IMR-90 (cell line): Measurements from ENCODE around the gene PMEPA1. TPM values are rescaled to one million over a fixed set of nuclear protein-coding genes. Genes with fewer than 3 reads are reported as not detected.

Source experiments
- ATAC-seq: fragments of 200-7000 bp; cut with Tn5 transposase; 2 replicates; pipeline ENCODE4 v1.9.1; 2020; ENCODE audit warnings: low read depth, mild to moderate bottlenecking, moderate library complexity
- BruUV-seq: library from RNA; stranded (reverse); fragments of 400-500 nt; replicated peaks from 2 replicates; lab custom pipeline; 2021; lab: Mats Ljungman, UMichigan
- CTCF ChIA-PET: fragments of 300-600 bp; formaldehyde crosslinking; extraction: SDS; loops from one replicate; lab custom pipeline; 2021; ENCODE audit warnings: antibody characterized with exemption; lab: Yijun Ruan, JAX
- POLR2A ChIA-PET: fragments of 300-600 bp; sonication (Branson Sonifier 250); formaldehyde crosslinking; loops from one replicate; lab custom pipeline; 2022; ENCODE audit warnings: antibody characterized with exemption; ENCODE audit not compliant: unreplicated experiment; lab: Charles Lee
- DNase-seq: peaks from one replicate; pipeline ENCODE4 v3.0.0; 2013
- H2AFZ ChIP-seq: replicated peaks from 2 replicates; pipeline ENCODE3; 2013; ENCODE audit warnings: low read length, mild to moderate bottlenecking; ENCODE audit not compliant: poor library complexity
- H2AK5ac ChIP-seq: 2 replicates; pipeline ENCODE4 v1.6.1; 2013; ENCODE audit warnings: low read depth, low read length, inconsistent platforms
- H2AK9ac ChIP-seq: replicated peaks from 2 replicates; pipeline ENCODE3; 2013; ENCODE audit warnings: mild to moderate bottlenecking, low read depth, low read length, moderate library complexity; ENCODE audit not compliant: poor library complexity
- H2BK120ac ChIP-seq: 2 replicates; pipeline ENCODE4 v1.6.1; 2013; ENCODE audit warnings: low read depth, low read length, inconsistent platforms
- H2BK15ac ChIP-seq: 3 replicates; pipeline ENCODE4 v1.6.1; 2013; ENCODE audit warnings: low read depth, low read length, inconsistent platforms
- H2BK20ac ChIP-seq: 2 replicates; pipeline ENCODE4 v1.6.1; 2013; ENCODE audit warnings: low read depth, mild to moderate bottlenecking, inconsistent platforms, low read length, moderate library complexity
- H2BK5ac ChIP-seq: 2 replicates; pipeline ENCODE4 v1.6.1; 2013; ENCODE audit warnings: mild to moderate bottlenecking, low read depth, low read length, inconsistent platforms; ENCODE audit not compliant: poor library complexity, severe bottlenecking
- H3K14ac ChIP-seq: replicated peaks from 2 replicates; pipeline ENCODE4 v1.6.1; 2013; ENCODE audit warnings: low read depth, low read length, inconsistent platforms
- H3K18ac ChIP-seq: 2 replicates; pipeline ENCODE4 v1.6.1; 2013; ENCODE audit warnings: low read depth, low read length, control low read depth
- H3K23ac ChIP-seq: 2 replicates; pipeline ENCODE4 v1.6.1; 2013; ENCODE audit warnings: low read depth, low read length, inconsistent platforms
- H3K27ac ChIP-seq: 2 replicates; pipeline ENCODE4 v1.5.1; 2013; ENCODE audit warnings: mild to moderate bottlenecking, control low read depth, low read length; ENCODE audit not compliant: insufficient read depth
- H3K27me3 ChIP-seq: 2 replicates; pipeline ENCODE4 v1.6.1; 2013; ENCODE audit warnings: low read length; ENCODE audit not compliant: control insufficient read depth, insufficient read depth
- H3K36me3 ChIP-seq: 2 replicates; pipeline ENCODE4 v1.6.1; 2013; ENCODE audit warnings: low read length, mixed read lengths; ENCODE audit not compliant: control insufficient read depth, insufficient read depth
- H3K4ac ChIP-seq: 2 replicates; pipeline ENCODE4 v1.6.1; 2013; ENCODE audit warnings: low read depth, low read length, inconsistent platforms
- H3K4me1 ChIP-seq: 2 replicates; pipeline ENCODE4 v1.6.1; 2013; ENCODE audit warnings: low read length, mixed read lengths; ENCODE audit not compliant: control insufficient read depth, insufficient read depth
- H3K4me2 ChIP-seq: 2 replicates; pipeline ENCODE4 v1.6.1; 2013; ENCODE audit warnings: low read depth, mild to moderate bottlenecking, control low read depth, low read length, moderate library complexity
- H3K4me3 ChIP-seq: 2 replicates; pipeline ENCODE4 v1.5.1; 2013; ENCODE audit warnings: low read depth, mild to moderate bottlenecking, control low read depth, low read length, moderate library complexity; ENCODE audit not compliant: insufficient read depth
- H3K56ac ChIP-seq: 2 replicates; pipeline ENCODE4 v1.6.1; 2013; ENCODE audit warnings: low read length, inconsistent platforms; ENCODE audit not compliant: insufficient read depth; ENCODE audit errors: extremely low read depth
- H3K79me1 ChIP-seq, 2 experiments: 2 replicates each; pipeline ENCODE4 v1.6.1; 2013; ENCODE audit warnings: low read length in 2 of 2, inconsistent platforms in 1 of 2, low read depth in 1 of 2
- H3K9ac ChIP-seq: 2 replicates; pipeline ENCODE4 v1.6.1; 2013; ENCODE audit warnings: low read depth, low read length, control low read depth
- H3K9me1 ChIP-seq: 2 replicates; pipeline ENCODE4 v1.6.1; 2013; ENCODE audit warnings: low read length, inconsistent platforms; ENCODE audit not compliant: insufficient read depth
- H3K9me3 ChIP-seq: 2 replicates; pipeline ENCODE4 v1.6.1; 2013; ENCODE audit warnings: low read length; ENCODE audit not compliant: control insufficient read depth, insufficient read depth
- H4K20me1 ChIP-seq: 2 replicates; pipeline ENCODE4 v1.6.1; 2013; ENCODE audit warnings: low read length, inconsistent platforms; ENCODE audit not compliant: insufficient read depth
- H4K5ac ChIP-seq: 2 replicates; pipeline ENCODE4 v1.6.1; 2013; ENCODE audit warnings: mild to moderate bottlenecking, low read depth, low read length, control low read depth
- H4K8ac ChIP-seq, 2 experiments: 2 replicates each; pipeline ENCODE4 v1.6.1; 2013; ENCODE audit warnings: low read depth in 2 of 2, low read length in 2 of 2, control low read depth in 1 of 2, inconsistent platforms in 1 of 2
- H4K91ac ChIP-seq: 2 replicates; pipeline ENCODE4 v1.6.1; 2013; ENCODE audit warnings: low read depth, low read length, inconsistent platforms; ENCODE audit not compliant: insufficient read depth
- CEBPB ChIP-seq: IDR thresholded peaks from 2 replicates; pipeline ENCODE4 v1.6.1; 2012; ENCODE audit warnings: low read depth, low read length, improper control_type of control experiment
- CTCF ChIP-seq: conservative IDR thresholded peaks from 2 replicates; pipeline ENCODE4 v1.5.1; 2012; ENCODE audit warnings: mild to moderate bottlenecking, low read depth, low read length, improper control_type of control experiment
- RAD21 ChIP-seq: IDR thresholded peaks from 2 replicates; pipeline ENCODE4 v1.6.1; 2012; ENCODE audit warnings: low read length, improper control_type of control experiment
- USF2 ChIP-seq: fragments of 150-350 bp; IDR thresholded peaks from 2 replicates; pipeline ENCODE4 v1.6.1; 2017; ENCODE audit warnings: mild to moderate bottlenecking, antibody characterized with exemption, low read length, low read depth
- WGBS, 2 experiments: methylation state at CpG; one replicate each; pipeline versions ENCODE4 v1.1.5 to v1.1.7; 2013; ENCODE audit warnings: missing lambda C conversion rate in 2 of 2; ENCODE audit not compliant: insufficient read length in 1 of 2; ENCODE audit errors: extremely low coverage in 2 of 2; 5-methylcytosine and 5-hydroxymethylcytosine counted together
- dilution Hi-C: fragments of 300-500 bp; cut with HindIII; formaldehyde crosslinking; loops from one replicate; pipeline ENCODE4 v1.14.3; 2018; ENCODE audit warnings: low sequenced_read_pairs; ENCODE audit not compliant: unreplicated experiment
- in situ Hi-C: fragments of 300-500 bp; cut with MboI; formaldehyde crosslinking; loops from 3 replicates; pipeline ENCODE4 v1.14.3; 2019; ENCODE audit warnings: low sequenced_read_pairs, inconsistent platforms, mixed read lengths
- intact Hi-C: fragments of 100-400 bp; cut with micrococcal nuclease; formaldehyde crosslinking; loops from 2 replicates; pipeline ENCODE4 v1.10.0; 2022
- polyA plus RNA-seq, 3 experiments: library from polyadenylated mRNA; depleted of rRNA; stranded (reverse); fragments of >200 nt; gene quantifications; 2 replicates each; pipeline ENCODE4 v1.2.3, GENCODE V29; 2012; ENCODE audit warnings: low replicate concordance in 1 of 3
- total RNA-seq: library from RNA; depleted of rRNA; stranded (reverse); fragments of >200 nt; gene quantifications from 2 replicates; pipeline ENCODE4 v1.2.3, GENCODE V29; 2012

PMEPA1 gene
- total and polyA plus RNA-seq, 2 of the 4 experiments (the other 2 are of a cell fraction): 2.0 to 6.9 TPM

- DNase-seq (no peak), ATAC-seq (no peak)
- Histone ChIP-seq H2BK5ac (no peak overlapping the region), H3K36me3 (no peaks in the 10 kb centered on the region), H3K79me1 (peaks cover 6 to 24% of the 10 kb centered on the region in 2 experiments; a peak in 3 of 4 replicates), H3K9me3 (no peaks in the 10 kb centered on the region), H3K27me3 (no peaks in the 10 kb centered on the region), H4K5ac (no peak overlapping the region), H3K9ac (no peak overlapping the region), H2AK9ac (peak overlapping the region; percentile 43), H3K4me2 (no peak overlapping the region; the same call in 1 of the 2 replicates), H3K56ac (no peak overlapping the region), H2BK15ac (peak overlapping the region; percentile 59; the same call in 1 of the 3 replicates), H3K27ac (no peak overlapping the region), H2AFZ (no peak overlapping the region), H2AK5ac (0 out of 2 replicates have a peak overlapping the region, but pooled peaks have one; percentile 38), H4K20me1 (peaks cover 24% of the 10 kb centered on the region), H3K4me3 (no peak overlapping the region), H2BK120ac (no peak overlapping the region), H3K4ac (no peak overlapping the region), H3K23ac (no peak overlapping the region), H4K8ac (peak overlapping the region in 1 of 2 experiments; percentile 58; a peak in 1 of 4 replicates), H3K9me1 (peaks cover 16% of the 10 kb centered on the region), H3K4me1 (peaks cover 14% of the 10 kb centered on the region), H3K18ac (no peak overlapping the region), H3K14ac (no peak overlapping the region), H4K91ac (no peak overlapping the region), H2BK20ac (no peak overlapping the region)
- TF ChIP-seq USF2: no peak
- TF ChIP-seq CEBPB: no peak
- TF ChIP-seq RAD21: no peak
- TF ChIP-seq CTCF: no peak
- no TSS peak for BruUV-seq
- intact Hi-C loops (no loop called here), dilution Hi-C loops (no loop called here), in situ Hi-C loops (no loop called here)
- 85% methylated on average over 8 of the region's 8 CpGs; no CpG with 5 or more reads in 1 of the 2 experiments for WGBS, 2 experiments
- CTCF ChIA-PET: no interaction called here
- POLR2A ChIA-PET: no interaction called here
Measured at GRCh38 chr20:57711311-57711712, 1.5 kb upstream of the PMEPA1 start.
